ENCODE data around the gene CYP4F22. TPM values are rescaled to one million over a fixed set of nuclear protein-coding genes. Genes with fewer than 3 reads are reported as not detected.
"Not testable (repeated sequence)": the region's sequence is repeated elsewhere in the genome, so short reads cannot be mapped to it uniquely, and the experiment has no call there.

Gene CYP4F22
- total RNA-seq, 1 experiment from 2014 or later = not detected

- CTCF ChIA-PET = interaction anchor here (0.6 kb wide), 1 partner anchor 34 kb away, joined by 3 read pairs; no protein-coding TSS in a partner anchor
- POLR2A ChIA-PET = interaction anchor here (1.5 kb wide), 1 partner anchor 47 kb away, joined by 3 read pairs; no protein-coding TSS in a partner anchor
- Mint-ChIP-seq H3K4me3 (ENCODE audit: unreplicated experiment) (no peak overlapping the region), H3K9me3 (ENCODE audit: unreplicated experiment) (peaks cover 7% of the 10 kb centered on the region), H3K36me3 (ENCODE audit: insufficient read depth, unreplicated experiment) (no peaks in the 10 kb centered on the region), H3K27ac (ENCODE audit: low read depth, unreplicated experiment) (no peak overlapping the region), H3K4me1 (ENCODE audit: insufficient read depth, unreplicated experiment) (no peaks in the 10 kb centered on the region), H3K27me3 (ENCODE audit: insufficient read depth, unreplicated experiment) (peaks cover 24% of the 10 kb centered on the region)
- no TSS peak for BruUV-seq (replicated peaks)
- no peak for TF ChIP-seq CTCF (IDR thresholded peaks at IDR 0.05; ENCODE audit: unreplicated experiment)
- intact Hi-C loops (cut with micrococcal nuclease) = no loop called here
- no peak for DNase-seq (ENCODE audit: unreplicated experiment)
Measured at GRCh38 chr19:15507068-15508034, 974 bp upstream of the CYP4F22 start.

GRCh38 chr19:15511671-15512424, 3.5 kb downstream of the CYP4F22 start:
- Mint-ChIP-seq H3K4me1 (ENCODE audit: insufficient read depth, unreplicated experiment) (no peaks in the 10 kb centered on the region), H3K27me3 (ENCODE audit: insufficient read depth, unreplicated experiment) (peaks cover 24% of the 10 kb centered on the region), H3K4me3 (ENCODE audit: unreplicated experiment) (no peak overlapping the region), H3K9me3 (ENCODE audit: unreplicated experiment) (no peaks in the 10 kb centered on the region), H3K36me3 (ENCODE audit: insufficient read depth, unreplicated experiment) (no peaks in the 10 kb centered on the region), H3K27ac (ENCODE audit: low read depth, unreplicated experiment) (no peak overlapping the region)
- ChIA-PET CTCF (interaction anchor here (0.7 to 1.6 kb wide), 2 partner anchors 45 to 1639 kb away, joined by 3 read pairs; no protein-coding TSS in a partner anchor), POLR2A (no interaction called here)
- BruUV-seq (replicated peaks) = no TSS peak
- intact Hi-C loops (cut with micrococcal nuclease) = no loop called here
- no peak for TF ChIP-seq CTCF (IDR thresholded peaks at IDR 0.05; ENCODE audit: unreplicated experiment)
- DNase-seq (ENCODE audit: unreplicated experiment) = no peak

- H3K27ac Mint-ChIP-seq (ENCODE audit: low read depth, unreplicated experiment); intact Hi-C loops (cut with micrococcal nuclease); BruUV-seq (replicated peaks); DNase-seq (ENCODE audit: unreplicated experiment); H3K36me3 Mint-ChIP-seq (ENCODE audit: insufficient read depth, unreplicated experiment); POLR2A ChIA-PET; H3K4me3 Mint-ChIP-seq (ENCODE audit: unreplicated experiment); H3K4me1 Mint-ChIP-seq (ENCODE audit: insufficient read depth, unreplicated experiment); H3K9me3 Mint-ChIP-seq (ENCODE audit: unreplicated experiment); H3K27me3 Mint-ChIP-seq (ENCODE audit: insufficient read depth, unreplicated experiment): not testable (repeated sequence)
- CTCF ChIA-PET = interaction anchor here (0.7 kb wide), 1 partner anchor 398 kb away, joined by 3 read pairs; no protein-coding TSS in a partner anchor
Measured at GRCh38 chr19:15515227-15515625, 6.9 kb downstream of the CYP4F22 start.

GRCh38 chr19:15516363-15516762, 8.0 kb downstream of the CYP4F22 start:
- no peaks in the 10 kb centered on the region for H3K27me3 Mint-ChIP-seq (ENCODE audit: insufficient read depth, unreplicated experiment)
- ChIA-PET CTCF (no interaction called here), POLR2A (no interaction called here)
- no peaks in the 10 kb centered on the region for H3K36me3 Mint-ChIP-seq (ENCODE audit: insufficient read depth, unreplicated experiment)
- BruUV-seq (replicated peaks) = no TSS peak
- peaks cover 7% of the 10 kb centered on the region for H3K9me3 Mint-ChIP-seq (ENCODE audit: unreplicated experiment)
- H3K4me1 Mint-ChIP-seq (ENCODE audit: insufficient read depth, unreplicated experiment) = no peaks in the 10 kb centered on the region
- intact Hi-C loops (cut with micrococcal nuclease) = no loop called here
- no peak for TF ChIP-seq CTCF (IDR thresholded peaks at IDR 0.05; ENCODE audit: unreplicated experiment)
- no peak overlapping the region for H3K27ac Mint-ChIP-seq (ENCODE audit: low read depth, unreplicated experiment)
- DNase-seq (ENCODE audit: unreplicated experiment) = no peak
- no peak overlapping the region for H3K4me3 Mint-ChIP-seq (ENCODE audit: unreplicated experiment)

Measured in MCF 10A (cell line).